RKO (cell line): ENCODE measurements around the gene DAGLA.
"Not testable (repeated sequence)": the region's sequence is repeated elsewhere in the genome, so short reads cannot be mapped to it uniquely, and the experiment has no call there.

Experiments
- DNase-seq: peaks from one replicate; pipeline ENCODE4 v3.0.0-alpha.2; 2016; ENCODE audit warnings: low spot score

The DAGLA gene

GRCh38 chr11:61660997-61661396 is 19.2 kb upstream of the DAGLA start:
- DNase-seq: not testable (repeated sequence)

- no peak for DNase-seq
Measured at GRCh38 chr11:61666684-61667297, 13.4 kb upstream of the DAGLA start.

DNA sequence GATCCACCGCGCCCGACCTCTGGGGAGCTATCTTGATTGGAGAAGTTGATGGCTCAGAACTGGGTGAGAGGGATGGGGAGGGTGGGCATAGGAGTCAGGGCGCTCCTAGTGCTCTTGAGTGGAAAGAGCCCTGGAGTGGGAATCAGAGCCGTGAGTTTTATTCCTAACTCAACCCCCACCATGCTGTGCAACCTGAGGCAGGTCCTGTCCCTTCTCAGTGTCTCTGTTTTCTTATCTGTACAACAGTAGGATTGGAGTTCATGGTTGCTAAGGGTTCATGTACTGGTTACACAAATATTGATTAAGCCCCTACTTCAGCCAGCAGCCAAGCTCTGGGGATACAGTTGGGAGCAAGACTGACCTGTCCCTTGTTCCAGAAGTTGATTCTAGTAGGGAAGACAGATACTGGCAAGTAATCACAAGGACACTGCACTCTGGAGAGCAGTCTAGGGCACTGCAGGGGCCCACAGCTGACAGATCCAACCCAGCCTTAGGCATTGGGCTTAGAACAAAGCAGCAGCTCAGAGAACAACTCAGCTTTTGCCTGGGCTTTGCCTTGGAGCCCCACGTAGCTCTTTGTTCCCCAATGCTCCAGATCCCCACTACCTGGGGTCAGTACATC is 12.4 kb upstream of the DAGLA start:
- DNase-seq: no peak

- DNase-seq: no peak
Measured at GRCh38 chr11:61669417-61669816, 10.8 kb upstream of the DAGLA start.

DNA sequence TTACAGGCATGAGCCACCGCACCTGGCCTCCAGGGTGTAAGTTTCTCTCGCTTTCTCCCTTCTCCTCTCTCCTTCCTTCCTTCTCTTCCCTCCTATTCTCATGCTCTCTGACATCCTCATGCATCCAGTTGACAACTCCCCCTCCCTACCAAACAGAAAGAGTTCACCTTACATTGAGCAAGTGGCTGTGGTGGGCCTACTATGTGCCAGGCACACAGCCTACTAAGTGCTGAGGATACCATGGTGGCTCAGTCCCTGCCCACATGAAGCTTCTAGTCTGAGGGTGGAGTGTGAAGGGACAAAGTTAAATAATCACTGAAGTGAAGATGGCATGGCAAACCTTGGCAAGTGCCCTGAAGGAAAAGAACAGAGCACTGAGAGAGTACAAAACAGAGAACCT is 9.6 kb upstream of the DAGLA start:
- DNase-seq: no peak

DNA sequence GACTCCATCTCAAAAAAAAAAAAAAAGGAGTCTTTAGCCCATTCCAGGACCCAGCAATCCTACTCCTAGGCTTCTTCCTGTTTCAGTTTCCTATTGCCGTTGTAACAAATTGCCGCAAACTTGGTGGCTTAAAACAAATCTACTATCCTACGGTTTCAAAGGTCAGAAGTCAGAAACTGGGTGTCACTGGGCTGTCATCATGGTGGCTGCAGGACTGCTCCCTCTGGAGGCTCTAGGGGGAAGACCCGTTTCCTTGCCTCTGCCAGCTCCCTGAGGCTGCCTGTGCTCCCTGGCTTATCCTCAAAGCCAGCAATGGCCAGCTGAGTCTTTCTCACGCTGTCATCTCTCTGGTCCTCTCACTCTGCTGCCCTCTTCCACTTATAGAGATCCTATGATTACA is 8.7 kb upstream of the DAGLA start:
- DNase-seq: peak; percentile 40

- not testable (repeated sequence) for DNase-seq
Measured at GRCh38 chr11:61673946-61674467, 6.2 kb upstream of the DAGLA start.

GRCh38 chr11:61675826-61676225 is 4.4 kb upstream of the DAGLA start:
- DNase-seq: no peak

GRCh38 chr11:61679296-61679695 is 895 bp upstream of the DAGLA start:
- no peak for DNase-seq

DNA sequence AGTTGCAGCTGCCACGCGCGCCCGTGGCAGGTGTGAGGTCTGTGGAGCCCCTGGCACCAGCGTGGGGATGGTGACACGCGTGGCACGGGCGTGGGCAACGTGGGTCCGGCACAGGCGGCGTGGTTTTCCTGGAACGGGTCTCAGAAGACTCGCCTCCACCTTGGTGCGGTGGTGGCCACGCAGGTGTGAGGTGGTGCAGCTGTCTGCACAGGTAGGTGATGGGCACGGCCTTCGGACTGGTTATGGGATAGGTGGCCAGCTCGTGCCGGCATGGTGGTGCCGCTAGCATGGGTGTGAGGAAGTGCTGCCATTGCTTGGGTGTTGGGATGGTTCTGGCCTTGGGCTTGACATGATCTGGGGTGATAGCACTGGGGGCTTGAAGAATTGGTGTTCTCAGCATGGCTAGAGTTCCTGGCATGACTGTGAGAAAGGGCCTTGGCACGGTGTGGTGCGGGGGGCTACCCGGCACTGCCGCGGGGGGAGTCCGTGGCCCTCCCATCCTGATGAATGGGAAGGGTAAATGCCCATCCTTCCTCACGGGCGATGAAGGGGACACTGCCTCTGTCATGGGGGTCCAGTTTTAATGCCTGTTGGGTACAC is 531 bp downstream of the DAGLA start:
- no peak for DNase-seq

DNA sequence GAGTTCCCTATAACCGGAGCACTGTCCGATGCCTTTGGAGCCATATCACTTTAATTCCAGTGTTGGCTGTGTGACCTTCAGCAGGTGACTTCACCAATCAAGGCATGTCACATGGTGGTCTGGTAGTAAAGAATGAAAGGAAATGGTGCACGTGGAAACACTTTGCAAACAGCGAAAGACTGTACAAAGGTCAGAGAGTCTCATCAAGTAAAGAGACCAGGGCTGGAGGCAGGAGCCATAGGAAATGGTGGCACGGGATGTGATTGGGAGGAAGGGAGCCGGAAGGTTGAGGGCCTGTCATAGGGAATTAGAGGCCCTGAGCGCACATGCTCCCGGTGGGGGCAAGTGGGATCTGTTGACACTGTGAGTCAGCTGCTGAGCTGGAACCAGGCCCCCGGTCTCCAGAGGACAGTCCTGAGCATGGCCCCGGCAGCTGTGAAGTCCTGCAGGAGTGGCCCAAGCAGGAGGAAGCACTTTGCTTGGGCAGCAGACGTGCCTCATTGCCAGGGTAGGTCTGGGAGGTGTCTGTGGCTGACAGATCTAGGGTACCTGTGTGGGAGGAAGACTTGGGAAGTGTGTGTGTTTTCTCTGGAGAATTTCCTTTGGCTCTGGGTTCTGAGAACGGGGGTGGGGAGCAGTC is 2.0 kb downstream of the DAGLA start:
- DNase-seq: no peak

- DNase-seq: no peak
Measured at GRCh38 chr11:61682906-61683675, 2.9 kb downstream of the DAGLA start.

GRCh38 chr11:61683961-61684869 is 4.0 kb downstream of the DAGLA start:
- DNase-seq: no peak

- DNase-seq: no peak
Measured at GRCh38 chr11:61684870-61685616, 4.9 kb downstream of the DAGLA start.

DNA sequence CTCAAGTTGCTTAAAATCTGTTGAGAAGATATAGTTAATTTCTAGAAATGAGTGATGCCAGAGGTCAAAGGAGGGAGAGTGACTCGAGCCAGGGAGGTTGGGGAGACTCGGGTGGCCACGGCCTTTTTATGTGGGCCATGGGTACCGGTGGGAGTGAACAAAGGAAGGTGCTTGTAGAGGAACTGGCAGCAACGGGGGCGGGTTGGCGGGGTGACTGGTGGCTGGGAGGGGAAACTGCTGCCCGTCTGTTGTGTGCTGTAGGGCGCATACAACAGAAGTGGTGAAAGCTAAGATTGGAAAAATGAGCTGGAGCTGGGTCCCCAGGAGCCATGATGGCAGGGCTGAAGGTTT is 5.4 kb downstream of the DAGLA start:
- DNase-seq: no peak

- DNase-seq: no peak
Measured at GRCh38 chr11:61686066-61686465, 5.9 kb downstream of the DAGLA start.

GRCh38 chr11:61686469-61686868 is 6.3 kb downstream of the DAGLA start:
- no peak for DNase-seq

DNA sequence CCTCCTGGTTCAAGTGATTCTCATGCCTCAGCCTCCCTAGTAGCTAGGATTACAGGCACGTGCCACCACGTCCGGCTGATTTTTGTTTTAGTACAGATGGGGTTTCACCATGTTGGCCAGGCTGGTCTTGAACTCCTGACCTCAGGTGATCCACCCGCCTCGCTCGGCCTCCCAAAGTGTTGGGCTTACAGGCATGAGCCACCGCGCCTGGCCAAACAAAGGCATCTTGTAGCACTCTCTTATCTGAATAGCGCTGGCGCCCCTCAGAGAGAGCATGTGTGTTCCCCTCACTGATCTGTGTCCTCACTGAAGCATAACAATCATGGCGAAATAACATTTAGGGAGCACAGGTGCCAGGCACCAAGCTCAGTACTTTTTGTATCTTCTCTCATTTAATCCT is 7.2 kb downstream of the DAGLA start:
- no peak for DNase-seq

DNA sequence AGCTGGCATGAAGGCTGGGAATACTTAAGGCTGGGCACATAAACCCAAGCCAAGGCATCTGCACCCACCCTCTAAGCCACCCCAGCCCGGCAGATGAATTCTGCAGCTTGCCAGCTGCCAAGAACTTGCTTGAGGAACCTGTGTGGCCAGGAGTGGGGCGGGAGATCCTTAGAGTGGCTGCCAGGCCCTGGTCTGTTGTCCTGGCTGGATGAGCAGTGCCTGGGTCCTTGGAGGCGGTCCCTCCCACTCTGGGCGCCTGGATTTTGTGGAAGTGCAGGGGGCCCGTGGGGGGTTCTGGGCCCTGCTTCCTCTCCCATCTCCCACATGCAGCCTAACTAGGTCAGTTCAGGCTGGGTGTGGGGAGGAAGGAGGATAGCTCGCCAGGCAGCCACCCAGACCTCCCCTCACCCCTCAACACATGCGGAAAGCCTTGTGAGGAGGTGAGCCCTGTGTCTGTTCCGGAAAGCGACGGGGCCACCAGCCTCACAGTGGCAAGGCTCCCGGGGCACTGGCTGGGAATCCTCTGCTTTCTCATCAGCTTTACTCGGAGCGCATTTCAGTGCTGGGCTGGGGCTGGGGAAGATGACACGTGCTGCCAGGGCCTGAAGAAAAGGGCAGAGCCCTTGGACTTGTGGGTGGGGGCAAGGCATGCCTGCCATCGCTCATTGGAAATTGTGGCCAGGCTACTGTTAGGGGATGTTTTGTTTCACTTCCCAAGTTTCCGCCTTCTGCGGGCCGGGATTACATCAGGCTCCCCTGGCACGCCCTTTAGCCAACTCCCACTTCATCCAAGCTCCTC is 8.4 kb downstream of the DAGLA start:
- no peak for DNase-seq

DNA sequence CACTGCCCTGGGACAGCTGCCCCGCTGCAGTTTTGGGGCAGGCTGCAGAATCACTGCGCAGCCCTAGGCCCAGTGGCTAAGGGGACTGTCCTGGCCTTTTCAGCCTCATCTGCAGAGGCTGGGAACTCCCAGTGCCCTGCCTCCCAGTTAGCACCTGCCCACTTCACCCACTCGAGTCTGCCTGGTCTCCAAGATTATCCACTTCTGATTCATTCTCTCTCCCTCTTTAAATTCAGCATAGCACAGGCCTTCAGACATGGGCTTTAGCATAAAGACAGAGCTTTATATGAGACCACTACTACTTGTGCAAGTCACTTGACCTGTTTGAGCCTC is 8.9 kb downstream of the DAGLA start:
- DNase-seq: no peak
